GM12801 (cell line): ENCODE data around the gene SRRD.

Source experiments
- TF ChIP-seq, protein P1 (sequence below): IDR thresholded peaks from one replicate; pipeline ENCODE4 v1.5.1; 2011; ENCODE audit warnings: control low read depth; ENCODE audit not compliant: insufficient read length; ENCODE audit errors: extremely low read depth

SRRD gene

GRCh38 chr22:26462051-26462450 lies 21.6 kb upstream of the SRRD start:
- TF ChIP-seq, protein P1, sequence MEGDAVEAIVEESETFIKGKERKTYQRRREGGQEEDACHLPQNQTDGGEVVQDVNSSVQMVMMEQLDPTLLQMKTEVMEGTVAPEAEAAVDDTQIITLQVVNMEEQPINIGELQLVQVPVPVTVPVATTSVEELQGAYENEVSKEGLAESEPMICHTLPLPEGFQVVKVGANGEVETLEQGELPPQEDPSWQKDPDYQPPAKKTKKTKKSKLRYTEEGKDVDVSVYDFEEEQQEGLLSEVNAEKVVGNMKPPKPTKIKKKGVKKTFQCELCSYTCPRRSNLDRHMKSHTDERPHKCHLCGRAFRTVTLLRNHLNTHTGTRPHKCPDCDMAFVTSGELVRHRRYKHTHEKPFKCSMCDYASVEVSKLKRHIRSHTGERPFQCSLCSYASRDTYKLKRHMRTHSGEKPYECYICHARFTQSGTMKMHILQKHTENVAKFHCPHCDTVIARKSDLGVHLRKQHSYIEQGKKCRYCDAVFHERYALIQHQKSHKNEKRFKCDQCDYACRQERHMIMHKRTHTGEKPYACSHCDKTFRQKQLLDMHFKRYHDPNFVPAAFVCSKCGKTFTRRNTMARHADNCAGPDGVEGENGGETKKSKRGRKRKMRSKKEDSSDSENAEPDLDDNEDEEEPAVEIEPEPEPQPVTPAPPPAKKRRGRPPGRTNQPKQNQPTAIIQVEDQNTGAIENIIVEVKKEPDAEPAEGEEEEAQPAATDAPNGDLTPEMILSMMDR, result no peak

DNA sequence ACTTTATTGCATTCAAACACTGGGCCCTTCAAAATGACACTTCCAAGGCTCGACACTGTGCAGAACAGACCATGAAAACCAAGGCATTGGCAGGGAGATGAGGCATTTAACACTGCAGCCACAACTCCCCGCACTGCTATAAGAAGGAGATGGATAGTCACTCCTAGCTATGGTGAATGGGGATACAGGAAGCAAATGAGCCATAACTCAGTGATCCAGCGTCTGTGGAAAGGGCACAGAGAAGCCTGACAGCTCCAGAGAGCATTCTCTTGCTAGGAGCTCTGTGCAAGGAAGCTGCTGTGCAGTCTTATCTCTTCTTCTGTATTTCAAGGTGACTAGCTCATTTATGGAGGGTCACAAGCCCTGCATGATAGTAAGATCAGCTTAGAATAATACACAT lies 21.0 kb upstream of the SRRD start:
- TF ChIP-seq, protein P1, result no peak

GRCh38 chr22:26463101-26463661 lies 20.5 kb upstream of the SRRD start:
- TF ChIP-seq, protein P1, result no peak

DNA sequence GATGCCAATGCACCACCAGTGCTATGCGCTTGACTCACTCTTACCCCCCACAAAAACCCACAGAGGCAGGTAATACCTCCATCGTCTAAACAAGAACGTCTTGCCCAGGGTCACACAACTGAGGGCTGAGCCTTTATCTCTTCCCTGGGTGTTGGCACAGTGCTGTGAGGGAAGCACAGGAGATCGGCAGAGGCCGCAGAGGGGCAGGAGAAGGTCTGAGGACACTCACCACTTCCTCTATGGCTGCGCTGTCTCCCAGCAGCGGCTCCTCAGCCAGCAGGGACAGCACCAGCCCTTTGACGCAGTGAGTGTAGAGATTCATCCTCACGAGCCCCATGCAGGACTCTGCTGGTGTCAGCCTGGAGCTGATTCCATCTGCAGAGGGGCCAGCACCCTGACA lies 20.0 kb upstream of the SRRD start:
- TF ChIP-seq, protein P1, result no peak

DNA sequence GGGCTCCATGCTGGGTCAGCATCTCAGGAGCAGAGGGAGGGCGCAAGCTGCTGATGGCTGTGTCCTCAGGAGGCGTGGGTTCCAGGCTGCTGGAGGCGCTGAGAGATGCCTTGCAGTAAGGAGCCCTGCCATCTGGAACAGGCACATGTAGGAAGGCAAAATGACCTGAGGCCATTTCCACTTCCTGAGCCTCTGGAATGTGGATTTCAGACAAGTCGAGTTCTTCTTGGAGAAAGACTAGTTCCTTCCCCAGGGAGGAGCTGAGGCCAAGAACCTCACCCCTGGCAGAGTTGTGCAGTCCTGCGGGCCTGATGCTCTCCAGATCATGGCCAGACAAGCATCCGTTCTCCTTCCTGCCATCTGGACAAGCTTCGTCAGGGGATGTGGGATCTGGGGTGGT lies 19.4 kb upstream of the SRRD start:
- TF ChIP-seq, protein P1, result no peak

GRCh38 chr22:26466196-26466595 lies 17.5 kb upstream of the SRRD start:
- TF ChIP-seq, protein P1, result no peak

DNA sequence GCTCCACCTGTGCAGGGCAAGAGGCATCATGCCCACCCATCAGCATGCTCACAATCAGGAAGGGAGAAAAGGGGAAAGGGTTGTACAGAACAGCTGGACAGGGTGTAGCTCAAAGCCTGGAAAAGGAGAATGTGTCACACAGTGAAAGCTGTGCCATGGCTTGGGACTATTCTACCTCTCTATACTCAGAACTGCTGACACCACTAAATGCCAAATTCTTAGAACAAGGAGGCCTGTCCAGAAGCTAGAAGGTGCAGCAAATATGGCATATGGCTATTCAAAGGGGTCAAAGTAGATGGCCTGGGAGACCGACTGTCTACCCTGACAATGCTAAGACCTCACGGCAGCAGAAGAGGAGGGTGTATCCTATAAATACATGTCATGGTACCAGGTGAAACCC lies 12.9 kb upstream of the SRRD start:
- TF ChIP-seq, protein P1, result no peak
